ENCODE results near the gene ZNF740. TPM values are rescaled to one million over a fixed set of nuclear protein-coding genes. Genes with fewer than 3 reads are reported as not detected.

ZNF740 gene
- total and polyA plus RNA-seq, 10 of the 15 experiments (the other 5 are each of a cell fraction or from before 2014, with no cell fraction given) = 1.4 to 33.6 (median 11.3) TPM

- RAD21 ChIA-PET (ENCODE audit: unreplicated experiment) = interaction anchor here (0.9 to 11.1 kb wide), 16 partner anchors 9 to 197 kb away, joined by 3 to 146 read pairs (median 6); partner anchors contain the start of genes AAAS, CSAD, ESPL1 and ITGB7
- CTCF ChIA-PET = interaction anchor here (1.1 to 15.7 kb wide), 9 partner anchors 11 to 124 kb away, joined by 3 to 315 read pairs (median 11); partner anchors contain the start of genes ESPL1 and PFDN5
- BruUV-seq (replicated peaks) = no TSS peak
- in situ Hi-C loops (cut with MboI) (no loop called here), intact Hi-C loops (cut with micrococcal nuclease; ENCODE audit: unreplicated experiment) (loop anchor here (2.0 to 5.0 kb wide), 2 partner anchors 32 to 47 kb away; partner anchors contain the start of gene ESPL1)
- Histone ChIP-seq H3K79me2 (ENCODE audit: control insufficient read depth, insufficient read depth, low read length) (peaks cover 4% of the 10 kb centered on the region; the same call in 1 of the 2 replicates), H2AFZ (ENCODE audit: control insufficient read depth, low read depth, low read length) (peak overlapping the region; percentile 92), H3K4me3 (peak overlapping the region; percentile 86), H3K4me2 (ENCODE audit: control insufficient read depth, insufficient read depth) (peak overlapping the region; percentile 90), H3K9me3 (replicated peaks; ENCODE audit: control insufficient read depth, insufficient read depth, low read length) (no peaks in the 10 kb centered on the region), H3K9ac (ENCODE audit: control insufficient read depth, insufficient read depth, low read length) (peak overlapping the region; percentile 54), H3K4me1 (ENCODE audit: control insufficient read depth, insufficient read depth, low read length) (peaks cover 22% of the 10 kb centered on the region), H3K27ac (ENCODE audit: control insufficient read depth, insufficient read depth) (peak overlapping the region; percentile 79), H3K36me3 (ENCODE audit: control insufficient read depth in 2 of 2, insufficient read depth in 2 of 2, low read length in 1 of 2) (no peaks in the 10 kb centered on the region), H4K20me1 (ENCODE audit: control insufficient read depth, insufficient read depth) (no peaks in the 10 kb centered on the region), H3K27me3 (replicated peaks in 1 of 2; ENCODE audit: control insufficient read depth in 2 of 2, insufficient read depth in 2 of 2, low read length in 1 of 2) (no peaks in the 10 kb centered on the region)
- 2% methylated on average over 36 of the region's 42 CpGs for WGBS (ENCODE audit: insufficient coverage, insufficient replicate concordance, low lambda C conversion rate, missing lambda C conversion rate)
- SMC1A ChIA-PET (ENCODE audit: uncharacterized antibody, unreplicated experiment) = interaction anchor here (0.7 to 16.4 kb wide), 10 partner anchors 12 to 63 kb away, joined by 3 to 155 read pairs (median 4); partner anchors contain the start of genes ESPL1 and ITGB7
- ATAC-seq = peak; percentile 86
- no peak for FAIRE-seq
- POLR2A ChIA-PET = interaction anchor here (0.5 to 4.4 kb wide), 12 partner anchors 13 to 259 kb away, joined by 3 to 28 read pairs (median 4); partner anchors contain the start of genes CSAD, EIF4B, ESPL1 and ITGB7
- DNase-seq (ENCODE audit: low read depth, low spot score) = peak; percentile 69
- TF ChIP-seq POU2F2 (IDR thresholded peaks at IDR 0.05; ENCODE audit: borderline replicate concordance, low read depth, low read length) (no peak), CEBPZ (IDR thresholded peaks at IDR 0.05; ENCODE audit: low read depth, low read length) (no peak), LARP7 (IDR thresholded peaks at IDR 0.05) (peak; percentile 60), NBN (IDR thresholded peaks at IDR 0.05) (peak; percentile 19; the same call in 1 of the 2 replicates), IKZF2 (IDR thresholded peaks at IDR 0.05) (peak in 1 of 2 experiments; percentile 8; a peak in 1 of 4 replicates), RB1 (IDR thresholded peaks at IDR 0.05; ENCODE audit: borderline replicate concordance) (no peak), BHLHE40 (IDR thresholded peaks at IDR 0.05; ENCODE audit: borderline replicate concordance in 1 of 2, low read depth in 2 of 2, low read length in 1 of 2) (peak in 1 of 2 experiments; percentile 50; a peak in 2 of 4 replicates), SIX5 (IDR thresholded peaks at IDR 0.05; ENCODE audit: low read depth, low read length, severe bottlenecking) (no peak), HDAC6 (IDR thresholded peaks at IDR 0.05; ENCODE audit: unreplicated experiment) (no peak), FOXK2 (IDR thresholded peaks at IDR 0.05) (peak; percentile 35; the same call in 1 of the 2 replicates), SMC3 (IDR thresholded peaks at IDR 0.05; ENCODE audit: borderline replicate concordance, low read length) (no peak), EGR1 (IDR thresholded peaks at IDR 0.05; ENCODE audit: borderline replicate concordance in 1 of 2, low read depth in 2 of 2, low read length in 2 of 2) (peak in 1 of 2 experiments; percentile 53; a peak in 1 of 3 replicates), IKZF1 (conservative IDR thresholded peaks at IDR 0.05) (peak; percentile 60), SMARCA5 (IDR thresholded peaks at IDR 0.05) (0 out of 2 replicates have a peak, but pooled peaks have one; percentile 44), MLLT1 (IDR thresholded peaks at IDR 0.05) (no peak), MYC (IDR thresholded peaks at IDR 0.05; ENCODE audit: insufficient read depth, insufficient read length, insufficient replicate concordance, low read length, severe bottlenecking) (no peak), ETV6 (conservative IDR thresholded peaks at IDR 0.05 in 1 of 2, IDR thresholded peaks at IDR 0.05 in 1 of 2; ENCODE audit: borderline replicate concordance in 1 of 2, low read depth in 1 of 2) (0 out of 4 replicates have a peak, but pooled peaks of 1 of the 2 experiments have one; percentile 12), ZNF207 (IDR thresholded peaks at IDR 0.05; ENCODE audit: borderline replicate concordance) (0 out of 2 replicates have a peak, but pooled peaks have one; percentile 29)
These were observed 40.2 kb downstream of the ZNF740 start for GRCh38 chr12:53220694-53221202.

Data from GM12878 (cell line).